Esophagus squamous epithelium (tissue), 4 donors: Measurements from ENCODE around the gene ZNF628.

Source experiments
- POLR2A ChIP-seq, 4 donors: fragments of 450-650 bp; IDR thresholded peaks; one replicate each; pipeline ENCODE4 v1.6.1; 2017; ENCODE audit warnings: antibody characterized with exemption in 4 of 4, mild to moderate bottlenecking in 4 of 4, moderate library complexity in 3 of 4
- TF ChIP-seq, protein P1 (sequence below), 6 experiments: fragments of 450-650 bp in 4 of 6; fragments of 200-600 bp in 2 of 6; sonication (generic) in 2 of 6; IDR thresholded peaks; one replicate each; pipeline ENCODE4 v1.5.1; 2016 to 2019; ENCODE audit warnings: antibody characterized with exemption in 6 of 6, mild to moderate bottlenecking in 4 of 6, moderate library complexity in 4 of 6

DNA sequence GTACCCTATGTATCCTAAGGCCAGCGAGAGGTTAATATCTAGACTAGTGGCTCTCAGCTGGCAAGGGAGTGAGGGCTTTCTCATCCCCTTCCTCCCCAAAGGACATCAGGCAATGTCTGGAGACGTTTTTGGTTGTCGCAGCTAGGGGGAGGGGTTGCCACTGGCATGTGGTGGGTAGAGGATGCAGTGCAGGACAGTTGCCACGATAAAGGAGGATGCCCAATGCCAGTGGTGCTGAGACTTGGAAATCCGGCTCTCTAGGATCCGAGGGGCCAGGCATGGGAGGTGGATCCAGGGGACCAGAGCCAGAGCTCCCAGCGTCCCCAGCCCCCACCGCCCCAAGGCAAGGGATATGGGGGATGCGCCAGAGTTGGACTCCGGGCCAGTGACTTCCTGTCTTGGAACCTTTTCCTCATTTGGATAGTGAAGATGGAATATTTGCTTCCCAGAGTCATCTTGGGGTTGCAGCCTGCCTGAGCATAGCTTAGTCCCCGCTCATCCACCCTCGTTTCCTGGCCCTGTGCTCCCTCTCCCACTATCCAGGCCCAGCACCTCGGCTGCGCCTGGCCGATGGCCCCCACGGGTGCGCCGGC lies 16.7 kb downstream of the ZNF628 start:
- TF ChIP-seq, protein P1, sequence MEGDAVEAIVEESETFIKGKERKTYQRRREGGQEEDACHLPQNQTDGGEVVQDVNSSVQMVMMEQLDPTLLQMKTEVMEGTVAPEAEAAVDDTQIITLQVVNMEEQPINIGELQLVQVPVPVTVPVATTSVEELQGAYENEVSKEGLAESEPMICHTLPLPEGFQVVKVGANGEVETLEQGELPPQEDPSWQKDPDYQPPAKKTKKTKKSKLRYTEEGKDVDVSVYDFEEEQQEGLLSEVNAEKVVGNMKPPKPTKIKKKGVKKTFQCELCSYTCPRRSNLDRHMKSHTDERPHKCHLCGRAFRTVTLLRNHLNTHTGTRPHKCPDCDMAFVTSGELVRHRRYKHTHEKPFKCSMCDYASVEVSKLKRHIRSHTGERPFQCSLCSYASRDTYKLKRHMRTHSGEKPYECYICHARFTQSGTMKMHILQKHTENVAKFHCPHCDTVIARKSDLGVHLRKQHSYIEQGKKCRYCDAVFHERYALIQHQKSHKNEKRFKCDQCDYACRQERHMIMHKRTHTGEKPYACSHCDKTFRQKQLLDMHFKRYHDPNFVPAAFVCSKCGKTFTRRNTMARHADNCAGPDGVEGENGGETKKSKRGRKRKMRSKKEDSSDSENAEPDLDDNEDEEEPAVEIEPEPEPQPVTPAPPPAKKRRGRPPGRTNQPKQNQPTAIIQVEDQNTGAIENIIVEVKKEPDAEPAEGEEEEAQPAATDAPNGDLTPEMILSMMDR (IDR thresholded peaks at IDR 0.05), result no peak
- TF ChIP-seq POLR2A (IDR thresholded peaks at IDR 0.05), result no peak
